DOHH2 (cell line): ENCODE results near the gene PCCB.

Experiments
- H3F3A ChIP-seq: fragments of 200-600 bp; sonication (generic), shearing (Covaris generic); 2 replicates; pipeline ENCODE4 v1.6.0; 2016; ENCODE audit warnings: antibody characterized with exemption, mild to moderate bottlenecking; ENCODE audit not compliant: control insufficient read depth, insufficient read depth
- H3K27ac ChIP-seq: fragments of 200-600 bp; sonication (generic); 2 replicates; pipeline ENCODE4 v1.5.1; 2014; ENCODE audit warnings: low read depth, mild to moderate bottlenecking, low read length, moderate library complexity
- H3K27me3 ChIP-seq: fragments of 200-600 bp; sonication (generic); 2 replicates; pipeline ENCODE4 v1.6.1; 2014; ENCODE audit warnings: mild to moderate bottlenecking, low read length, mixed read lengths; ENCODE audit not compliant: control insufficient read depth
- H3K36me3 ChIP-seq: fragments of 200-600 bp; sonication (generic); 2 replicates; pipeline ENCODE4 v1.6.1; 2014; ENCODE audit warnings: mild to moderate bottlenecking, low read length, moderate library complexity, mixed read lengths; ENCODE audit not compliant: control insufficient read depth
- H3K4me1 ChIP-seq: fragments of 200-600 bp; sonication (generic); 2 replicates; pipeline ENCODE4 v1.6.1; 2014; ENCODE audit warnings: mild to moderate bottlenecking, low read length, mixed read lengths; ENCODE audit not compliant: control insufficient read depth
- H3K4me2 ChIP-seq: fragments of 200-600 bp; sonication (generic); 2 replicates; pipeline ENCODE4 v1.6.0; 2014; ENCODE audit warnings: mild to moderate bottlenecking, low read length, moderate library complexity
- H3K4me3 ChIP-seq: fragments of 200-600 bp; sonication (generic); 2 replicates; pipeline ENCODE4 v1.5.1; 2014; ENCODE audit warnings: mild to moderate bottlenecking, low read length, mixed read lengths
- H3K79me2 ChIP-seq: fragments of 200-600 bp; sonication (generic); 2 replicates; pipeline ENCODE4 v1.6.1; 2014; ENCODE audit warnings: mild to moderate bottlenecking, low read length, mixed read lengths; ENCODE audit not compliant: control insufficient read depth
- H3K9me2 ChIP-seq: fragments of 200-600 bp; sonication (generic); replicated peaks from 2 replicates; pipeline ENCODE4 v1.6.1; 2014; ENCODE audit warnings: mild to moderate bottlenecking, low read length, mixed read lengths; ENCODE audit not compliant: control insufficient read depth
- H3K9me3 ChIP-seq: fragments of 200-600 bp; sonication (generic); 2 replicates; pipeline ENCODE4 v1.6.1; 2014; ENCODE audit warnings: antibody characterized with exemption, low read length, mixed read lengths; ENCODE audit not compliant: control insufficient read depth, insufficient read depth
- H4K20me1 ChIP-seq: fragments of 200-600 bp; sonication (generic); 2 replicates; pipeline ENCODE4 v1.6.0; 2014; ENCODE audit warnings: low read depth, mild to moderate bottlenecking, antibody characterized with exemption, low read length, moderate library complexity; ENCODE audit not compliant: control insufficient read depth, insufficient read depth
- CTCF ChIP-seq: fragments of 200-600 bp; sonication (generic); IDR thresholded peaks from one replicate; pipeline ENCODE4 v1.5.1; 2014; ENCODE audit warnings: antibody characterized with exemption, mild to moderate bottlenecking, low read depth, low read length; ENCODE audit not compliant: poor library complexity, severe bottlenecking
- EZH2phosphoT487 ChIP-seq: fragments of 200-600 bp; sonication (generic); IDR thresholded peaks from 2 replicates; pipeline ENCODE4 v1.6.1; 2017; ENCODE audit warnings: borderline replicate concordance, mild to moderate bottlenecking, antibody characterized with exemption, low read length, moderate library complexity, mixed read lengths

The PCCB gene

GRCh38 chr3:136343446-136343845, 93.3 kb downstream of the PCCB start:
- Histone ChIP-seq H3K9me3 (no peaks in the 10 kb centered on the region), H3K27me3 (no peaks in the 10 kb centered on the region), H3K9me2 (no peaks in the 10 kb centered on the region), H3K4me3 (no peak overlapping the region), H4K20me1 (no peaks in the 10 kb centered on the region), H3K4me2 (no peak overlapping the region), H3F3A (no peaks in the 10 kb centered on the region), H3K79me2 (no peaks in the 10 kb centered on the region), H3K4me1 (no peaks in the 10 kb centered on the region), H3K27ac (no peak overlapping the region), H3K36me3 (peaks cover 32% of the 10 kb centered on the region)
- TF ChIP-seq CTCF (no peak), EZH2phosphoT487 (no peak)

GRCh38 chr3:136343873-136344555, 93.9 kb downstream of the PCCB start:
- Histone ChIP-seq H3K4me2 (no peak overlapping the region), H4K20me1 (no peaks in the 10 kb centered on the region), H3F3A (no peaks in the 10 kb centered on the region), H3K9me2 (no peaks in the 10 kb centered on the region), H3K4me1 (no peaks in the 10 kb centered on the region), H3K4me3 (no peak overlapping the region), H3K27me3 (no peaks in the 10 kb centered on the region), H3K27ac (no peak overlapping the region), H3K36me3 (peaks cover 32% of the 10 kb centered on the region), H3K79me2 (no peaks in the 10 kb centered on the region), H3K9me3 (no peaks in the 10 kb centered on the region)
- TF ChIP-seq CTCF (no peak), EZH2phosphoT487 (no peak)

GRCh38 chr3:136346486-136346885, 96.3 kb downstream of the PCCB start:
- Histone ChIP-seq H3K4me3 (no peak overlapping the region), H3K27me3 (no peaks in the 10 kb centered on the region), H3K36me3 (peaks cover 34% of the 10 kb centered on the region), H3K9me2 (no peaks in the 10 kb centered on the region), H3K4me1 (no peaks in the 10 kb centered on the region), H3K9me3 (no peaks in the 10 kb centered on the region), H3K79me2 (no peaks in the 10 kb centered on the region), H3F3A (no peaks in the 10 kb centered on the region), H4K20me1 (no peaks in the 10 kb centered on the region), H3K27ac (no peak overlapping the region), H3K4me2 (no peak overlapping the region)
- no peak for TF ChIP-seq EZH2phosphoT487
- no peak for TF ChIP-seq CTCF
